HG03060 (cell line): Measurements from ENCODE around the gene CISH.

ENCODE experiments used
- ATAC-seq: cut with Tn5 transposase; IDR thresholded peaks from one replicate; pipeline ENCODE4 v1.9.1; 2021; ENCODE audit warnings: low read depth, moderate number of reproducible peaks; ENCODE audit not compliant: unreplicated experiment

CISH gene, protein sequence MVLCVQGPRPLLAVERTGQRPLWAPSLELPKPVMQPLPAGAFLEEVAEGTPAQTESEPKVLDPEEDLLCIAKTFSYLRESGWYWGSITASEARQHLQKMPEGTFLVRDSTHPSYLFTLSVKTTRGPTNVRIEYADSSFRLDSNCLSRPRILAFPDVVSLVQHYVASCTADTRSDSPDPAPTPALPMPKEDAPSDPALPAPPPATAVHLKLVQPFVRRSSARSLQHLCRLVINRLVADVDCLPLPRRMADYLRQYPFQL

GRCh38 chr3:50611464-50612233 is at the start of gene CISH:
CISH (minus strand) TSS chr3:50611774; CDS start chr3:50611650, 124 bp downstream.
- ATAC-seq: peak; percentile 45

DNA sequence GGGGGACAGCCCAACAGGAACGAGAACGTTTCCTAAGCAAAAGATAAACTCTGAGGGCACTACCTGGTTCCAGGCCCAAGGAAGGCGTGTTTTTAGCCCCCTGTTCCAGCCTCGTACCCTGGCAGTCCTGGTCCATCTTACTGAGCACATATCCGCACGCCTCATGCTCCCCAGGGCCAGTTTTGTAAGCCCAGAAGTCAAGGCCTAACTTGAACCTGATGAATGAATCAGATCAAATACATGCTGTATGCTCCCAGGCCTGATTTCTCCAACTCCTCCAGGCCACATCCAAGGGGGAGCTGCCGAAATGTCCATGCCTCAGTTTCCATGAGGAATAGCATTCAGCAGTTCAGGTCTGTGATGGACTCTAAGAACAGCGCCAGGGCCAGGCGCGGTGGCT is 48.8 kb upstream of the CISH start:
- ATAC-seq: no peak

- ATAC-seq: no peak
Observed at GRCh38 chr3:50658831-50659230, 47.3 kb upstream of the CISH start.

DNA sequence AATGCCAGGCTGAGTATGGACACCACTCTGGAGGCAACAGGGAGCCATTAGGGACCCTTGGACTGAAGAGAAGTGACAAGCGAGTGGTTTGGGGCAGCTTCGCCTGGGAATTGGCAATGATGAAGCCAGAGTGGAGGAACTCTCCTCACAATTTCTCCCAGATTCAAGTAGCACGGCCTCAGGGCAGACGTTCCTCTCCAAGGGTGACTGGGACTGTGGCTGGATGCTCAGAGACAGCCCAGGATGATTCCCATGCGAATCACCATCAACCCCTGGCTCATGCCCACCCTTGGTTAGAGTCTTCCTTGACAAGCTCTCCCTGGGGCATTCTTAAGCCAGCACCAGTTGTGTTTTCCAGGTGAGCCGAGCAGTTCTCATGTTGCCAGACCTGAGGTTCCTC is 46.8 kb upstream of the CISH start:
- ATAC-seq: no peak

- ATAC-seq: no peak
Observed at GRCh38 chr3:50657816-50658215, 46.2 kb upstream of the CISH start.

- no peak for ATAC-seq
Observed at GRCh38 chr3:50657407-50657806, 45.8 kb upstream of the CISH start.

DNA sequence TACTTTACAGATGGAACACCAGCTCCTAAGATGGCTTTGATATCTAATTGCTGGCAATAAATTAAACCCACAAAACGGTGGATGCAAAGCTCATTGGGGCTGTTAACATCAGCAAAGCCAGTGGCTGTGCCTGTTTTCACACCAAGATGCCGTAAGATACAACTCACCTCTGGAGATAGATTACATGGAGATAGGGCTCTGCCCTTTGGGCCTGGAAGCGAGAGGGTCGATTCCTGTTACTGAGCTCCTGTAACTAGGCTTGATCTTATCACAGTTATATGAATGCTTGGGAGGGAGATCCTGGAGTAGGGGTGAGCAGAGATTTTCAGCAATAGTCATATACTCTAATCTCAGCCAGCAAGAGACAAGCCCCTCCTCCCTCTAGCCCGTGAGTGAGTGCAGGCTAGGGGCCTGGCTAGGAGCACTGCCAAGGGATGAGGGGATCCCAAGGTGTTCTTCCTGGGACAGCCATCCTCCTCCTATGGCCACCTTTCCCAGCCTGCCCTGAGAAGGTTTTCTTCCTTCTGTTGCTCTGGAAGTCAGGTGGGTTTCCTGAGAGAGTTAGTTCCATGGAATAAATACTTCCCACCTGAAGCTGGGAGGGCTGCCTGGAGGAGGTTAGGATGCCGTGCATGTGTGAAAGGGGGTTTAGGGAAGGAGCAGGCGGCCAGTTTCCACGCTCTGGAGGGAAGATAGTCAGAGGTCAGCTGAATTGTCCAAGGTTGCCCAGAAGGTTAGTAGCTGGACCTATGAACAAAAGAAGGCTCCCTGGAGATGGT is 45.0 kb upstream of the CISH start:
- ATAC-seq: no peak

DNA sequence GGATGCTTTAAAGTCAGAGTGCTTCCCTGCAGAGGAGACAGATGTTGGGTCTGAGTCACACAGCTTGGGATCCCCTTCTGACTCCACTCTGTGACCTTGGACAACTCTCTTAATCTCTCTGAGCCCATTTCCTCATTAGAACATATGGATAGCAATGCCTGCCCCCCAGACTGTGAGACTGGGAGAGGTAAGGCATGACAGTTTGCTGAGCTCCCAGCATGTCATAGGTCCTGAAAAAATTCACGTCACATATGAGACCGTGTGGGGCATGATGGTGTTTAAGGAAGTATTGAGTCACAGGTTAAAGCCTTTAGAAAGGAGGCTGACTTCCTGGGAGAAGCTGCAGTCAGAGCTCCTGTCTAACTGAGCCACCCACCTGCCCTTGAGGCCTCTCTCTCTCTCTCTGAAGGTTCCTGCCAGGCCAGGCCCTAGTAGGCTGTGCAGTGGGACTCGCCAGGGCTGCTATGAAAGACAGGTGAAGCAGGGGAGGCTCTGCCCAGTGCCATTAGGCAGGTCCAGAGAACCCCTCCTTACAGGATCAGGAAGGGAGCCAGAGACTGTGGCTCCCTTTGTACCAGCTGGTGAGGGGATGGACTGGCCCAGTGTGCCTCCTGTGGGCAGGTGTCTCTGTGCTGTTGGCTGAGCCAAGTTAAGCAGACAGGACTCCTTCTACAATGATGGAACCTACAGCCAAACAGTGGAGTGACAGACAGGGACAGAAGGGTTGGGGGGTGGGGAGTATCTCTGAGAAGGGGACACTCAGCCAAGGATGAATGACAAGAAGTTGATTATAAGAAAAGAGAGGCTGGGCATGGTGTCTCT is 43.6 kb upstream of the CISH start:
- no peak for ATAC-seq

DNA sequence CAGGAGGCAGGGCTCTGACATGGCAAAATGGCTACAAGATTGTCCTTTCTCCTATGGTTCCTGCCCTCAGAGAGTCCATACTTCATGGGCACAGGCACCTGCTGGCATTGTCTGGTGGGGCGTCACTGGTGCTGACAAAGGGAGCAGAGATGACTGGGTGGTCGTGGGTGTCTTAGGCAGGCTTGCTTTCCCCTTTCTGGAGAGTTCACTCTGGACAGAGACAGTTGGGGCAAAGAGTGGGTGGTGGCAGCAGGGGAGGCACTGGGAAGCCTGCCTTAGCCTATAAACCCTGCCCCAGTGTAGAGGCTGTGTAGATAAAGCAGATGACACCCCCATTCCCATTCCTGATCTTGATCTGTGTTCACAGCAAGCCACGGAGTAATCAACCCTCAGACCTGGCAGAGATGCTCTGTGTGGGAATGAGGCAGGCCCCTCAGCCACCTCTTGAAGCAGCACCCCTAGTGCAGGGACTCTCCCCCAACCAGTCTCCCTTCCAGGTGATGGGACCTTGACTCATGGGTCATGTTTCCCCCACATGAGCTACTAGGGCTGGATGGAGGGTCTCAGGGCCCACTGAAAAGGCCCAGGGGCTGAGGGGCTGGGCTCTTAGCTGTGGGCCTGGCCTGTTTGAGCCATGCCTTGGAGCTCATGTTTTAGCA is 42.5 kb upstream of the CISH start:
- ATAC-seq: no peak

DNA sequence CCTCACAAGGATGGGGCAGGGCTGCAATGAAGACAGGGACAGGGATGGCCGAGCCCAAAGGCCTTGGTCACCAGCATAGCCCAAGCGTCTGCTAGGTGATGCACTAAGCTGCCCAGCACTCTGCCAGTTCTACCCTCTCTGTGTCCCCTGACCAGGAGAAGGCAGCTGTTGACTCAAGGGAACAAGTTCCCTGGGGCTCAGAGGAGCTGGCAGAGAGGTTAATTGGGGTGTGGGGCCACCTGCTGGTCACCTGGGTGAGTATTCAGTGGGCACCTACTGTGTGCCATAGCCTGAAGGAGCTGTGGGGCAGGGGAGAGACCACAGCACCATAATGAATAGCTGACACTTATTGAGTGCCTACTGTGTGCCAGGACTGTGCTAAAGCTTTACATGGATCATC is 41.1 kb upstream of the CISH start:
- ATAC-seq: no peak

DNA sequence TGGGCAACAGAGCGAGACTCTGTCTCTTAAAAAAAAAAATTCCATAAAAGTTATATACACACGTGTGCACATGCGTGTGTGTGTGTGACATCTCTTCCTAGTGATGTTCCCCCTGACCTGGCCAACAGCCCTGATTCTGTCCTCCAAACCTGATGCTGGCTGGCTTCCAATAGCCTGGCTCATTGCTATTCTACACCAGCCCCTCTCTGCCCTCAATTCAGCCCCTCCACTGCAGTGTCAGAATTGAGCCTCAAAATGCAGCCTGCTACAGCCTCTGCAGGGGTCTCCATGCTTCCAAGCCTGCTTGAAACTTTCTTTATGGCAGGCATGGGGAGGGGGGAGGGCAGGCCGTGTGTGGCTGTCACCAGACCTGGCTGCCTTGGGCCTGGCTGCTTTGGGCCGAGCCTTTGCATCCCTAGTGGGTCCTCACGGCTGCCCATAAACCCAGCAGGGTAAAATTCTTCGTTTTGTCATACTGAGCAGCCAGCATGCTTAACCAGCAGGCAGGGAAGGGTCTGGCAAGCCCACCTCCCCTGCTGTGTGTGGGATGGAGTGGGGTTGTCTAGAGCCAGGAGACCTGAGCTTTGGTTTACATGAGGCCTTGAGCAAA is 40.5 kb upstream of the CISH start:
- no peak for ATAC-seq

DNA sequence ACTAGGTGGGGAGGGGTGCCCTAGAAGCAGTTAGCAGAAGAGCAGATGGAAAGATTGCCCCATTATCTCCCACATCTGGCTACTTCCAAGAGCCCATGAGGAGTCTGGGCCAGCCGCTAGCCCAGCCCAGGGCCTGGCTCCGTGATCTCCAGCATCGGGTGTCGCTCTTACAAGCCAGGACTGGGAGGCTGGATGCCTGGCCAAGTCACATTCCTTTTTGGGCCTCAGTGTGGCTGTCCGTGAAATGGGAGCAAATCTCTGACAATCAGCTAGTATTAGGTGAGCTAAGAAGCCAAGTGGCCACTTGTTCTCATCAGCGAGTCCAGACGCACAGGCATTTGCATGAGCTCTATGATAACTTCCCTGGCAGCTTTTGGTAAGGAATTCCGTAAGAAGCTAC is 39.9 kb upstream of the CISH start:
- no peak for ATAC-seq

DNA sequence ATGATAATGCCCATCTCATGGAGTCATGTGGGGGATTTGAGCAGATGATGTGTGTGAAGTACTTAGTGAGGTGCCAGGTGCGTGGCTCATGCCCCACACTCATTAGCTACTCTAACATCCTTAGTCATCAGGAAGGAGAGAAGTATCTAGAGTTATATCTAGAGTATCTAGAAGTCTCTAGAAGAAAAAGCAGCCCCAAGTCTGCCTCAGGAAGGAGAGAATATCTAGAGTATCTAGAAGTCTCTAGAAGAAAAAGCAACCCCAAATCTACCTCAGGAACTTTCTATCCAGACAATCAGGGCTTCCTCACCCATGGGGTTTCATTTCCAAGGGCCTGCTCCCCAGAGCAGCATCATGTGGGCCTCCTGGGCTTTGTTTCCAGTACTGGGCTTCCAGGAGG is 38.4 kb upstream of the CISH start:
- no peak for ATAC-seq

DNA sequence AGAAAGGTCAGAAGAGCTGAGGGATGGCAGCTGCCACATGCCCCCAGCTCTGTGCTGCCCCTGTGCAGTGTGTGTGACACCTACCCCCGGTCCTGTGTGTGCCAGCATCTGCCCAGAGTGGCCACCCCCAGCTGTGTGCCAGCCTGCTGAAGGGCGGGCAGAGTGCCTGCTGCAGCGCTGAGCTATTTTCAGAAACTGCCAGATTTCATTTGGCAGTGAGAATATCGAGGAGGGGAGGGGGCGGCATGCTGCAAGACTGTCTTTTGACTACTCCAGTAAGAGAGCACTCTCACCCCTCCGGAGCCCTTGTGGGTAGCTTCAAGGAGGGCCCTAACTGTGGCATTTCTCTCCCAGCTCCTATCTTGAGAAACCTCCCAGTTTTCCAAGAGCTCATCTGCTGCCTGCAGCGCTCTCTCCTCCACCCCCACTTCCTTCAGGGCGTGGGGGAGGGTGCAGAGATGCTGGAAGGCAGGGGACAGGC is 37.9 kb upstream of the CISH start:
- ATAC-seq: no peak

GRCh38 chr3:50648944-50649343 is 37.4 kb upstream of the CISH start:
- ATAC-seq: no peak

DNA sequence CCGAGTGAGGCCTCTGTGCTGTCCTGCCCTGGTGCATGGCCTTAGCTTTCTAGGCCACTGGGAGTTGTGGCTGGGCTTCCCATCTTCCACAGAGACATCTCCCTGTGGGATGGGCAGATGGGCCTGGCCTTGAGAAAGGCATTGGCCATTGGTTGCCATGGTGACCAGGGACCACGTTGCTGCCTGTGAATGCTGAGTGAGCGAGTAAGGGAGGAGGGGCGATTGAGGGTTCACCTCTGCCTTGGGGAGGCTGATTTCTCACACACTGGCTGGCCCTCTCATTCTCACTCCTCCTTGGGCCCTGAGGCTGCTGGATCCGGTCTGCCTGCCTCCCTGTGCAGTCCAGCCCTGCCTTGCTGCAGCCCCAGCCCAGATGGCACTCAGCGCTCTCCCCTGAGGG is 36.7 kb upstream of the CISH start:
- no peak for ATAC-seq

DNA sequence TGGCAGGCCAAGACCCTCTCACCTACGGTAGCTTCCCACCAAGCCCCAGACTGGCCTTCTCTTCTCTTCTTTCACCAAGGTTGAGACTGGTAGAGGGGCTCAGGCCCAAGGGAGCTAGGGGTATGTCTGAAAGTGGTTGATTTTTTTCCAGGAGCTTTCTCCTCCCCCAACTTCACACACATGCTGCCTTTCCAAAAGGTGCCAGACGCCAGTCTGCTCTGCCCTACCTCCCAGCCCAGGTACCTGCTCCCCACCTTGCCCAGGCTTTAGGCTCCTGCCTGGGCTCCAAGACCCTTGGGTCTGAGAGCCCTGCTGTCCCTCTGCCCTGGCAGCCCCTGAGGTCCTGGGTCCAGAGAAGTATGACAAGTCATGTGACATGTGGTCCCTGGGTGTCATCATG is 33.8 kb upstream of the CISH start:
- ATAC-seq: no peak

DNA sequence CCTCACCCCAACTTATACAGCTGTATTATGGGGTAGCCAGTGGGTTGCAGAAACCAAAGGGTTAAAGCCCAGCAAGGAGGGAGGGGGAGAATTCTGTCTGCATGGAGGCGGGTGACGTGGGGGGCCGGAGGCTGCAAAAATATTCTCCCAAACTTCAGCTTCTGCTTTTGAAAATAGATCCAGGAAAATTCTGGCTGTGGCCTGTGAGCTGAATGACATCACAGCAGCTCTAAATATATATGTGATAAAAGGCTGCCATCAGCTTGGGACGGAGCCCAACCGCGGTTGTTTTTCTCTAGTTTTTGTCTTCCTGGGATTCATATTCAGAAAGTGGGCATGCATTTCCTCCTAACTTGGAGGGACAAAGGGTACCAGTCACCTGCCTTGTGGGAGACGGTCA is 33.0 kb upstream of the CISH start:
- no peak for ATAC-seq

DNA sequence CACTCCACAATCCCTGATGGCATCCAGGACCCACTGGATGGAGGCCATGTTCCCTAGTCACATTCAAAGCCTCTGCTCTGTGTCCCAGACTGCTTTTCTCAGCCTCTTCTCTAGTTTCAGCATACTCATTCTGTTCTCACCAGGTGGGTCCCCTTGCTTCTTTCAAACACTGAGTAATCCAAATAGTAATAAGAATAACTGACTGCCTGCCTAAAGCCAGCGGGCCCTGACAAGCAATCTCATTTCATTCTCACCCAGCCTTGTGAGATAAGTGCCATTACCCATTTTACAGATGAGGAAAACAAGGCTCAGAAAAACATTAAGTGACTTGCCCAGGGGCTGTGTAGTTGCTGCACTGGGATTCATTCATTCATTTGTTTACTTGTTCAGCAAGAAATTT is 30.8 kb upstream of the CISH start:
- no peak for ATAC-seq

DNA sequence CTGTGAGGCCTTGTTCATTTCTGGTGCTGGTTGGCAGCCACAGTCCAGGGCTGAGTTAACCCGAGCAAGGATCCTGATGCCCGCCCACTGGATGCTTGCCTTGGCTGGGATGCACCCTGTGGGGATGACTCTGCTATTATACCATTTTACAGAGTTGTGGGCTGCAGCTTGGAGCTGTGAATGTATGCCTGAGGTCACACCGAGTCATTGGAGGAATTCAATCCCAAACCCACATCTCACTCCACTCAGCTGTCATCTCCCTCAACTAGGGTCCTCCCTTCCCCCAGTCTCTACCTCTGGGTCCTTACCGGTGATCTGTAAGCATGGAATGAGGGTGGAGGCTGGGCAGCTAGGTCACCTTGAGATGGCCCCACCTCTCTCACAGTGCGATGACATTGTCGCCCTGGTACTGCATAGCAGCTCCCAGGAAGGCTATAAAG is 27.5 kb upstream of the CISH start:
- no peak for ATAC-seq
